Right renal cortex interstitium (tissue), 3 donors: ENCODE measurements around the gene ADAMTS12. TPM values are rescaled to one million over a fixed set of nuclear protein-coding genes. Genes with fewer than 3 reads are reported as not detected.
A peak's percentile ranks its signal among the peaks of the same experiment; 100 is the strongest.

Experiments
- DNase-seq, 3 donors: peaks; one replicate each; pipeline ENCODE4 v3.0.0-alpha.2; 2013; ENCODE audit warnings: low read depth in 3 of 3, low spot score in 2 of 3
- polyA plus RNA-seq, 3 donors: library from polyadenylated mRNA; unstranded; fragments of 120-200 nt; gene quantifications; one replicate each; pipeline ENCODE4 v1.2.1, GENCODE V29; 2013; ENCODE audit not compliant: insufficient read length in 3 of 3

The ADAMTS12 gene
- polyA plus RNA-seq, 3 donors, result 14.3 to 16.9 (median 14.8) TPM

DNA sequence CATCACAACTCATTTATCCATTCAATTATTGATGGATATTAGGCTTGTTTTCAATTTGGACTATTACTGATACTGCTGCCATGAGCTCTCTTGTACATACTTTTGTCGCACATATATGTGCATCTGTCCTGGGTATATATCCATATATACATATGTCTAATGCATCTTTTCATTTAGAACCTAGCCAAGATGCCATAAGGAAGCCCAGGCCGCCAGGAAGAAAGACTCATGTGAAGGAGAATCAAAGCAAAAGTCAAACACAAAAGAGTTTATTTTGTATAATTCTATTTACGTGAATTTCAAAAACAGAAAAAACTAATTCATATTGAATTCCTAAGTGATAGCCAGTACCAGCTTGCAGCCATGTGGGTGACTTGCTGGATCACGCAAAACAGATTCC lies 79.0 kb downstream of the ADAMTS12 start:
- no peak for DNase-seq

DNA sequence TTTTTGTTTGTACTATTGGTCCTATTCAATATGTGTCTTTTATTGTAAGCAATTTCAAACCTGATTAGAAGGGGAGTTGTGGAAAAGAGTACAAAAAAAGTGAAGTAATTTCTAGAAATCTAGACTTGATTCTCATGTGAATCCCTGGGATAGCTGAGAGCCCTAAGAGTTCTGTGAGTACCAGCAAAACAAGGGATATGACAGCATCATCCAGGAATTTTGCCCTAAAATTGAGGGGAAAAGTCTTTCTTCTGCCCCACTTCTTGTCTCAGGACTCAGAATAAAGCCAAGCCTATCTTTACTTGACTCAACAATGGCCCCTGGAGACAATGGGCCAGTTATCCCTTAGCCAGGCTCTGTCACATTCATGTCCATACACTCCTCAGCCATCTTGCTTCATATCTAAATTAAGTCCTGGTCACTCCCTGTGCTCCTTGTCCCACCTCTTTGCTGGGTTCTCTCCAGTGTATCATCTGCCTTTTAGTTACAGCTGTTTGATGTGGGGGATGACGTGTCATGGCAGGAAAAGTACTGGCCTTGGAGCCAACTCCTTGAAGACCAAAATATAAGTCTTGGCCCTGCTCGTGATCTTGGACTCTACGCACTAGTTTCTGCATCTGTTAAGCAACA lies 81.2 kb downstream of the ADAMTS12 start:
- DNase-seq, result no peak

DNA sequence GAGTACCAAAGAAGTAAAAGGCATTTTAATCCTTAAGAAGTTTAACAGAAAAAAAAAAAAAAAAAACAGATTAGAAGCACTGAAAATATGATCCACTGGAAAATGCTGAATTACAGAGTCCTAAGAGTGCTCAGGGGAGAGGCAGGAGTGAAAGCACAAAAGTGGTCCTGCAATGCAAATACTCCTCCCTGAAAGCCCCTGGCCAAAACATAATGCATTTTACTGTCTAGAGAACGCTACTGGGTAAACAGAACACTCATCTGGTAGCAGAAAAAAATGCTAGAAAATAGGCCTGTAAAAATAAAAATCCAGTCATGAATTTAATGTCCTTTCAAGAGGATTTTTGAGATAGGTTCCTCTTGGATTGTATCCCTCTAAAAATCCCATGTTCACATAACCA lies 81.9 kb downstream of the ADAMTS12 start:
- DNase-seq, result no peak

DNA sequence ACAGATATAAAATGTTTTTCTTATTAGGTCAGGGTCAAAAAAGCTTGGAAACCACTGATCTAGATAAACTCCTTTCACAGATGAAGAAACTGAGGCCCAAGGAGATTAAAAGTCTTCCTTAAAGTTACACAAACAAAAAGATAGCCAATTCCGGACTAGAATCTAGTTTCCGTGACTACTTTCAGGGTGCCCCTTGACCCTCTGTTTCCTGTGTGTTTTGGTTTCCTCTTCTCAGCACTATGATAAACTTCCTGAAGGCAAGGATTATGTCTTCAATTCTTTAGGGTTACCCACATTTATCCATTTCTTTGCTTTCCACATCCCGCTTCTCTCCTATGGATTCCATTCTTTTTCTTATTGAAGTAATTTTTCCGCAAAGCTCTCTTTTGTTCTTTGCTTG lies 83.1 kb downstream of the ADAMTS12 start:
- DNase-seq, result no peak

DNA sequence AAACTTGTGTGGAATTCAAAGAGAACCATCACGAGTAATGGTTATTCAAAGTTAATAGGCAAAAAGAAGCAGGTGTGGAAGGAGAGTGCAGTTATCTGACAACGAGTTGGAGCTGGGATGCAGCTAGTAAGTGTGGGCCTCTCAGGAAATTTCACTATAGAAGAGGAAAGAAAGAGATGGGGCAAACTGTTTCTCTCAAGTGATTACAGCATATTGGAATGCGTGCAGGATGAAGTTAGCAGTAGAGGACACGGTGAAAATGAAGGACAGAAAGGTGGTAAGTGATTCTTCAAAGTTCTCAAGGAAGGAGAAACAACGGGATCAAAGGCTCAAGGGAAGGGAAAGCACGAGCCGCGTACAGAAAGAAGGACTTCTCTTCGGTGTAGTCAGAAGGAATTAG lies 84.0 kb downstream of the ADAMTS12 start:
- DNase-seq, result no peak

DNA sequence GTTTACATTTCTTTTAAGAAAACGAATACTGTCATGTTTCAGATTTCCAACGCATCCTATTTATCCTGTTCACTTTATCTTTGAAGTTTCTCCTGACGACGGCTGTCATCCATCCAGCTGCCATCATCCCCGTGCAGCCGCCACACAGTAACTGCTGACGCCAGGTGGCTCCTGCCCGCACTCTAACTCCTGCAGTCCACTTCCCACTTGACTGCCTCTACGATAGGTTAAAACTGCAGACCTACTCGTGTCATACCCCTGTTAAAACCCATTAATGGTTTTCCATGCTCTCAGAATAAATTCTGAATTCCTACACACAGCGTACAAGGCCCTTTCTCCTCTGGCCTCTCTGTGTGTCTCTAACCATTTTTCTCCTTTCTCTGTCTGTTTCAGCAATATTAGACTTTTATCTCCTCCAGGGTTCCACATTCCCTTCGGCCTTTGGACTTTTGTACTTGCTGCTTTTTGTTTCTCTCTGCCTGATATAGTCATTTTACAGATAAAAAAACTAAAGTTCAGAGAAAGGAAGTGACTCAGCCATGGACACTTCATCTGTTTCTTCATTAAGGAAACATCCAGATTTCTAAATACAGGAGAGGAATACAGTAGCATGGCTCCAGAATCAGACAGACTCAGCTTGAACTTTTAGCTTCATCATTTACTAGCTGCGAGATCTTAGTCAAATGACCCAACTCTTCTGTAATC lies 84.9 kb downstream of the ADAMTS12 start:
- no peak for DNase-seq

DNA sequence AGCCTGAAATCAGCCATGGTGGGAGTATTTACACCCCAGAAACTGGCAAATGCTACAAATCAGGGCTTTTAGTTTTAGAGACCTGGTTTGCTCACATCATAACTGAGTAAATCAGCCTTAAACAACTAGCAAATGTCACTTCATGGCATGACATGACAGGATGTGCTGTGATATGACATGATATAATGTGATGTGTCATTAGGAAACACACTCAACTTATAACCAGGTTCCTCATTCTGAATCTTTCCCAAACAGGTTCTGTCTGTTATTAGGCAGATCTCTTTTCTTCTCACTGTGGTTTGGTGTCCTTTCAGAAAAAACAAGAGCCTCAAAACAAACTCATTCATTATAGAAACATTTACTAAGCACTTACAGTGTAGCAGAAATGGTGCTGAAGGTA lies 90.5 kb downstream of the ADAMTS12 start:
- no peak for DNase-seq

DNA sequence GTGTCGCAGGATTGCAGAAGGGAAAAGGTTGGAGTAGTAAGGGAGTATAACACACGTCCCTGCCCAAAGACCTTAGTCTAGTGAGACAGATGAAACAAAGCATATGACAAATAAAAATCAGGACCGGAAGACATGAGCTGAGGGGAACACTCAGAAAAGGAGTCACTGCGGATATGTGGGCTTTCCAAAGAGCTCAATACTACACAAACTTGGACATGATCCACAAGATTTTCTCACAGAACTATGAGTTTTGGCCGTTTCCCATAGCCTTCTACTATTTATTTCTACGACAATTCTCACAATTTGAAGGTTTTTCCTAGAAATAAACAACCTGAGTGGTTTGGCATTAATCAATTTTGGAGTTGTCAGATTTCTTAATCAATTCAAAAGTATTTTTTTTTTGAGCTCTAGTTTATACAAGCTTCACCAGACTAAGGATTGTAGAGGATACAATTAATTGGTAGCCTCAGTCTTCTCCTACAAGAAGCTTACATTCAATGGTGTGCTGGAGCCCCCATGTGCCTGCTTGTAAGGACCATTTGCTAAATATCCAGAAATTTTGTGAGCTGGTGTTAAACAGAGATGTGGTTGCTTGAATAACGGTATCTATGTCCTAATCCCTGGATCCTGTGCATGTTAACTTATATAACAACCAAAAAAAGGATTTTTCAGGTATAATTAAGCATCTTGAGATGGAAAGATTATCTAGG lies 91.4 kb downstream of the ADAMTS12 start:
- DNase-seq, result no peak

DNA sequence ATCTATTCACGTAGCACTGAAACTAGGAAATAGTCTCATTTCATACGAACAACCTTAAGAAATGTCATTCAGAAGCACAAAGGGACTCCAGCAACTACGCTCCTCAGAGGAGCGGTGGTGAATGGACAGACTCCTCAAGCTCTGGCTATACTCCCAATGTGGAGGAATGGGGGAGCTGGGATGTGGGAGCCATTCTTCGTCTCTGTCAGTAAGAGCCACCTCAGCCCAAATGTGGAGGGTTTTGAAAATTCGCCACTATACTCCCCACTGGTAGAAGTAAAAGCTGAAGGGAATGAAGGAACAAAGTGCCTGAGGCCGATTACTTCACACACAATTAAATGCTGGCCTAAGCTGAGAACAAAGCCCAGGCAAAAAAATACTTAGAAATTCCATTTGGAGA lies 96.3 kb downstream of the ADAMTS12 start:
- DNase-seq, result no peak

DNA sequence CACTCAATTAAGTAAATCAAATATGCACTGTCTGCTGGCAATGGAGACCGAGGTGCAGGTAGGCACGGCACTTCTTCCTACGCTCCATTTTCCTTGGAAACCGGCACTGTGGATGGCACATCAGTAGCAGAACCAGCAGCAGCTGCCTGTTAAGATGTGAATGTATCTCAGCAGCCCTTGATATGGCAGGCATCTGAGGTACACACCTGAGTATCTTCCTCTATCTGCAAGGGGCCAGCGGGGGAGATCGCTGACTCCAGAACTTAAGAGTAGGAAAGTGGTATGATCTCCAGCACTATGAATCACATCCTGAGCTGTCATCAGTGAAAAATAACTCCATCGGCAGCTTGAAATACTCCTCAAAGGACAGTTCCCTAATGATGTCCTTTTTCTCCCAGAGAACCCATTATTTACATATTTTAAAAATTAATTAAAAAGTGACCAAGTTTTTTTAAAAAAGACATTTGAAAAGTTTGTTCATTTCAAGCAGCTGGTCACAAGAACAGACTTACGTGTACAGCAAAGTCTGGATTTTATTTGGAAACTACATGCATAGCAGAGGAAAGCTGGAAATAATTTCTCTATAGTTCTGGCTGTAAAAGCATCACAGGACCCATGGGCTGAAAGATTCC lies 97.1 kb downstream of the ADAMTS12 start:
- no peak for DNase-seq

DNA sequence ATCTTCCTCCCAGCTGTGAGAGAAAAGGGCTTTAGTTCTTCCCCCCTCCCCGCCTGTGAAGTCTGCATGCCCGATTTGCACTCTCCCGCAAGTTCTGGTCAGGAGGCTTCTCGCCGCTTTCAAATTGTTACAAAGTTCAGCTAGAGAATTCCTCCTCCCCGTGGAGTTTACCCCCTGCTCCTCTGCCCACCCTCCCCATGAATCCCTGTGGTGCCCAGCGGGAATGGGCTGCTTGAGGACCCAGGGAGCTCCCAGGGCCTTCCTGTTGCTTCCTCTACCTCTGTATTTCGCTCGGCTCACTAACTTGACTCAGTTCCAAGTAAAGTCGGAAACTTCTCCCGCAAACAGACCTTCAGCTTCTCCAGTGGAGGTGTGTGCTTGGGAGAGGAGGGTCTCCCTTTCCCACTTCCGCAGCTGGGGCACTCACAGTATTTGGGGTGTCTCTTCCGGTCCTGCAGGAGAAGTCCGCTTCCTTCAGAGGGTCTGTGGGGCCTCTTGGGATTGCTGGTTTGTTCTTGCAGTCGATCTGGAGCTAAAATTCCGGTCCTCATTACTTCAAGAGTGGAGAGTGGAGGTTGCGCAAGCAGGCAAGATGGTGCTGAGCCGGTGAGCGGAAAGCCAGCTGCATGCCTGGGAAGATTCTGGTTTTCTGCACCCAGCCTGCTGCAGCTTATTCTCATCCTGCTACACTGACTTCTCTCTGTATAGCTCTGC lies 97.8 kb downstream of the ADAMTS12 start:
- no peak for DNase-seq

DNA sequence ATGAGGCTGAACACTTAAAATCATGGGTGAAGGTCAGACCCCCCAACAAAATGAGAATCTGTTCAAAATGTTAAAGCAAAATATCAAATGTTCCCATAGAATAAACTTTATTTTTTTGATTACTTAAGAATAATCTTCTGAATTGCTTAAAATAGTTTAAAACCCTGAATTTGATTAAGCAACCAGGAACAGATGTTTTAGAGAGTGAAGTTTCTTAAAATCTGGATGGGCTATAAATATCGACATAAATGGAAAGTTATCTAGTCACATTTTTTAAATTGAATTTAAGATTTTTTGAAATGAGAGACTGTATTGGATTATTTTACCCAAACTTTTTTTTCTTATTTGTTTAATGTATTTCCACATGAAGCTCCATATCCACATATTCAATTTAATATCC lies 98.5 kb downstream of the ADAMTS12 start:
- no peak for DNase-seq

DNA sequence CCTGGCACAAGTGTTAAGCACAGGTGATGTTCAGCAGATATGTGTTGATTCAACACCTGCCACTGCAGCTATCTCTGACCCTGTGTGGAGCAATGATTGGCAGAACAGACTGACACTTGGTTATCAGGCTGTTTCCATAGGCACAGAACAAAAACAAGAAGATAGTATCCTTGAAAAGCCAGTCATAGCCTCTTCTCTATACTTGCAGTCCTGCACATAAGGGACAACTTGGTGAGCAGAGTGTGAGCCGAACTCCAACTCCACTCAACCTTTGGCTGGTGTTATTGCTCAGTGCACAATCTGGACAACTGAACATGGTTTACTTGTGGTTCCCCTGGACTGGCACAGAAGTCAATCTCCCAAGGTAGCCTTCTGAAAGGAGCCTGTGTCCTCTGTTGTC lies 99.2 kb downstream of the ADAMTS12 start:
- DNase-seq, result no peak

DNA sequence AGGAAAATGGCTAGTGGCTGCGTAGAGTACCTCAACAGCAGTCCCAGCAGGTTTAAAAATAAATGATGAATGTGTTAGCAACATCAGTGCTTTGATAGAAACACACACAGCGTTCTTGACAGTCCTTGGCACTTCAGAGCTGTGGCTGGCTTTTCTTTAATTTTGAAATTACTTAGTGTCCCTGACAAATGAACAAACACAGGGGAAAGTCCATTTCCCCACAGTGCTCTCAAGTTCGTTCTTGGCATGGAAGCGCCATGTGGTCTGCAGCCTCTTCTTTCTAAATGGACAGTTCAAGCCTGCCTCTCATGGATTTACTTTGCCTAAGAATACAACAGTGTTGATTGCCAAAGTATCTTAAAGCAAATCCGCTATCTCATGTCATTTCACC lies 102.2 kb downstream of the ADAMTS12 start:
- DNase-seq, result no peak

DNA sequence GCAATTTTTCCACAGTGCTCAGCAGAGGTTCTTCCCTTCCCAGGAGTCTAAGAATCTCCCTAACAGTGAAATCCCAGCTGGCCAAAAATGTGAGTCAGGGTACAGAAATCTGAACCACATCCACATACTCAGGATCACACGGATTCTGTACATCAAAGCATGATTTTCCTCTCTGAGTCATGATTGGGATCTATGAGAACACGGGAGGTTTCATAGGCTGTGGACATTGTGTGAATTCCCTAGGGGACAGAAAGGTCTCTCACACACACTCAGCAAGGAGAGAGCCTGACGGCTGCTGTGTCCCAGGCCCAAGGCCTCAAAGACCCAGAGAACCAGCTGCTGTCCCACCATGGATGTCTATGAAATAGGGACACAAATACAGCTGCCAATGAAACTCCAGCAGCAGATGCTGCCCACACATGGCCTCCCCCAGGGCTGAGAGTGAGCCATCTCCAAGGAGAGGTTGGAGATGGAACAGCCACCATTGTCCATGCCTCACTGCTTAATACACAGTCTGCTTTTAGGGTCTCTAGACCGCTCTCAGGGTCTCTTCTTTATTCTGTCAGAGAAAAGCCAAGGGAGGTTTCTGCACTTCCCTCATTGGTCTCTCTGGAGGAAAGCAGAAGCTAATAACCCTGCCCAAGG lies 102.7 kb downstream of the ADAMTS12 start:
- no peak for DNase-seq

DNA sequence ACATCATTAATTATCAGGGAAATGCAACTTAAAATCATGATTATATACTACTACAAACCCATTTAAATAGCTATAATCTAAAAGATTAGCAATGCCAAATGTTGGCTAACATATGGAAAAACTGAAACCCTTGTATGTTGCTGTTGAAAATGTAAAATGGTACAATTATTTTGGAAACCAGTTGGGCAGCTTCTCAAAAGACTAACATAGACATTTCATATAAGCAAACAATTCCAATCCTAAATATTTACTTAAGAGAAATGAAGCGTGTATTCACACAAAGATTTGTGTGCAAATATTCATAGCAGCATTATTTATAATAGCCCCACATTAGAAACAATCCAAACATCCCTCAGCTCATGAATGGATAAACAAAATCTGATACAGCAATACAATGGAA lies 106.2 kb downstream of the ADAMTS12 start:
- DNase-seq, result no peak

DNA sequence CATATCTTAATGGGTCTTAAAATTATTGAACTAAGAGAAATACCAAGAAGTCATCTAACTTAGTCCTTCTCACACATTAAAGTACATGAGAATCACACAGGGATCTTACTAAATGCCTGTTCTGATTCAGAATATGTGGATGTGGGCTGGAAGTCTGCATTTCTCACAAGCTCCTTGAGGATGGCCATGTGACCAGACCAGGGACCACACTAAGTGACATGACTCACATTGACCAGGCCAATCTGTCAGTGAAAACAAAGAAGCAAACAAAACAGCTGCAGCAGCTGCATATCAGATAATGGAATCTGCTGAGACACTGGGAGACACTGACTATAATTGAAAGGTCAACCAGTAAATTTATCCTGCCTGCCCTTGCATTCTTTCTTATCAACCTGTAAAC lies 110.5 kb downstream of the ADAMTS12 start:
- DNase-seq, result no peak

DNA sequence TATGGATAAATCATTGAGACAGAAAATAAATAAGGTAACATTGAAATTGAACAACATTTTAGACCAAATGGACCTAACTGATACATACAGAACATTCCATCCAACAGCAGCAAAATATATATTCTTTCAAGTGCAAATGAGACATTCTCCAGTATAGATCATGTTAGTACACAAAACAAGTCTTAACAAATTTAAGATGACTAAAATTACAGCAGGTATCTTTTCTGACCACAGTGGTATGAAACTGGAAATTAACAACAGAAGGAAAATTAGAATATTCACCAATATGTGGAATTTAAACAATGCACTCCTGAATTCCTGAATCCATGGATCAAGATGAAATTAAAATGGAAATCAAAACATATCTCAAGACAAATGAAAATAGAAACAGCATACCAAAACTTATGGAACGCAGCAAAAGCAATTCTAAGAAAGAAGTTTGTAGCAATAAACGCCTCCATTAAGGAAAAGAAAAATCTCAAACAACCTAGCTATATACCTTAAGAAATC lies 115.6 kb downstream of the ADAMTS12 start:
- no peak for DNase-seq

DNA sequence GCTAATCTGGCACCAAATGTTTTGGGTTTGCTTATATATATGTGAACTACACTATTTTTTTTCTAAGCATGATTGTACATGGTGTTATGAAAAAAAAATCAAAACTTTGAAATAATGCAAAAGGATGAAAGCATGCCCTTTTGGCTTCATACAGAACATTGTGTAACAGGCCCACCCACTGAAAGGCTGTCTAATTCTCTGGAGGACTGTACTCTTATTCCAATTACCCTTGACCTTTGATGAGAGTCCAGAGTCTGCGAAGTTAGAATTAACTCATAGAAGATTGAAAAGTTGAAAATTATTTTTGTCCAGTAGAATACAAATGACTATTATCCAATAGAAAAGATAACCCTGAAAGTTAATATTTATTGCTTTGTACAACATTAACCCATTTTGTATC lies 117.4 kb downstream of the ADAMTS12 start:
- DNase-seq, result peak in 1 of 3 donors; percentile 8

DNA sequence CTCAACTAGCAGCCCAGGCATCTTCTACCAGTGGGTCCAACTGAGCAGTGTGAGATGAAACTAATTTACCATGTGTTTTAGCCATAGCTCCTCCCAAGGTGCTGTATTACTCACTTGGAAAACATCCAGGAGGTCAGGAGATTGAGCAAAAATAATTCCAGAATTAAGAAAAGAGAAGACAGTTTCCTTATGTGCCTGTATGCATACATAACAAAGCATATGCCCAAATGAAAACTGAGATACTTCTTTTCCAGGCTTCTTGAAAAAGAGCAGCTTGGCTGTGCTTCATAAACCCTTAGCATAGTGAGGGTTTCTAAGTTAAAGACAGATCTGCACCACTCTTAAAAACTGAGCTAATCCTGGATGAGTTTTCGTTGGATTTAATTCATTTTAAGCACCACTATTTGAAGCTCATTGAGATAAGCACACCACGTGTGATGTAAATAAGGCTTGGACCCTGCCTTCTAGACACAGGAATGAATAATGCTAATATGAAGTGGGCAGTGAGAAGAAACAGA lies 119.4 kb downstream of the ADAMTS12 start:
- no peak for DNase-seq
